ENCODE results near the gene SYS1. TPM values are rescaled to one million over a fixed set of nuclear protein-coding genes. Genes with fewer than 3 reads are reported as not detected.

Gene SYS1
- total and polyA plus RNA-seq, 2 donors (not counting 1 experiment from before 2014, with no cell fraction given), result 25.3 to 57.7 TPM

- intact Hi-C loops (cut with micrococcal nuclease), result loop anchor here (1.0 to 5.0 kb wide), 6 partner anchors 9 to 608 kb away; partner anchors contain the start of genes YWHAB and ZNF335
- Histone ChIP-seq H3K27ac (ENCODE audit: low read length in 2 of 2) (peak overlapping the region; percentile 86 to 99), H3K4me3 (ENCODE audit: control extremely low read depth in 1 of 5, extremely low read depth in 1 of 5, insufficient read depth in 1 of 5, low read depth in 2 of 5, low read length in 4 of 5) (peak overlapping the region; percentile 79 to 88 (median 85)), H3K27me3 (replicated peaks in 1 of 4; ENCODE audit: control extremely low read depth in 1 of 4, control insufficient read depth in 3 of 4, insufficient read depth in 4 of 4, low read length in 3 of 4) (peaks cover 0 to 1% (median 0%) of the 10 kb centered on the region in 4 experiments), H3K36me3 (replicated peaks in 1 of 2; ENCODE audit: control extremely low read depth in 1 of 2, control insufficient read depth in 1 of 2, extremely low read depth in 1 of 2, insufficient read depth in 2 of 2, low read length in 1 of 2) (peaks cover 5 to 30% of the 10 kb centered on the region in 2 experiments), H3K9me3 (ENCODE audit: control extremely low read depth in 1 of 3, control insufficient read depth in 2 of 3, insufficient read depth in 1 of 3, low read length in 2 of 3) (no peaks in the 10 kb centered on the region), H3K79me2 (ENCODE audit: control insufficient read depth, insufficient read depth, low read length) (peaks cover 35% of the 10 kb centered on the region), H3K9ac (ENCODE audit: low read length) (peak overlapping the region; percentile 95), H4K20me1 (ENCODE audit: control insufficient read depth, insufficient read depth, low read length, poor library complexity, severe bottlenecking) (peaks cover 52% of the 10 kb centered on the region), H3K4me2 (replicated peaks; ENCODE audit: low read depth, low read length, poor library complexity, severe bottlenecking) (peak overlapping the region; percentile 91), H3K4me1 (ENCODE audit: control insufficient read depth in 2 of 2, insufficient read depth in 2 of 2, low read length in 2 of 2) (peaks cover 54 to 58% of the 10 kb centered on the region in 2 donors), H2AFZ (ENCODE audit: insufficient read depth, low read depth, low read length, poor library complexity, severe bottlenecking) (peak overlapping the region; percentile 76)
- POLR2A ChIA-PET, result interaction anchor here (0.7 to 3.3 kb wide), 10 partner anchors 7 to 407 kb away, joined by 3 to 39 read pairs (median 6); partner anchors contain the start of gene PIGT
- ATAC-seq (ENCODE audit: low read depth), result no peak
- Mint-ChIP-seq H3K27me3 (no peaks in the 10 kb centered on the region), H3K27ac (peak overlapping the region; percentile 99), H3K4me1 (peaks cover 57% of the 10 kb centered on the region), H3K4me3 (peak overlapping the region; percentile 99), H3K9me3 (ENCODE audit: insufficient read depth) (no peaks in the 10 kb centered on the region)
- CTCF ChIA-PET, result interaction anchor here (0.6 to 20.6 kb wide), 27 partner anchors 10 to 1285 kb away, joined by 3 to 814 read pairs (median 8); partner anchors contain the start of genes PIGT and TP53TG5
- TF ChIP-seq CTCF (IDR thresholded peaks at IDR 0.05), result no peak
- TF ChIP-seq EZH2 (IDR thresholded peaks at IDR 0.05; ENCODE audit: borderline replicate concordance, insufficient read depth, low read depth, low read length, poor library complexity, severe bottlenecking), result no peak
- 29% methylated on average over 20 of the region's 23 CpGs for WGBS (ENCODE audit: insufficient coverage)
- peak; percentile 48 for DNase-seq
These were observed 896 bp downstream of the SYS1 start for GRCh38 chr20:45363611-45364492.

Data from B cell (primary cell).